Measurements from ENCODE around the gene EFNA4.

The EFNA4 gene

GRCh38 chr1:155017041-155017945 lies 46.2 kb upstream of the EFNA4 start (continued):
- TF ChIP-seq ZNF658 (tag by site-specific recombination; IDR thresholded peaks at IDR 0.05) (no peak), YY2 (tag by site-specific recombination; IDR thresholded peaks at IDR 0.05) (peak; percentile 82), ZNF707 (tag by site-specific recombination; IDR thresholded peaks at IDR 0.05) (no peak), HOXA7 (CRISPR knock-in tag; IDR thresholded peaks at IDR 0.05; ENCODE audit: borderline replicate concordance) (no peak), ZNF404 (tag by site-specific recombination; IDR thresholded peaks at IDR 0.05) (no peak), ZNF23 (tag by site-specific recombination; IDR thresholded peaks at IDR 0.05; ENCODE audit: borderline replicate concordance) (no peak), ZNF157 (tag by site-specific recombination; IDR thresholded peaks at IDR 0.05) (no peak), ZNF416 (tag by site-specific recombination; IDR thresholded peaks at IDR 0.05) (no peak), ZNF10 (tag by site-specific recombination; IDR thresholded peaks at IDR 0.05) (peak; percentile 54; the same call in 1 of the 2 replicates), ZNF24 (tag by site-specific recombination; IDR thresholded peaks at IDR 0.05) (peak; percentile 68), ZNF561 (tag by site-specific recombination; IDR thresholded peaks at IDR 0.05; ENCODE audit: borderline replicate concordance) (peak; percentile 93), ZNF843 (tag by site-specific recombination; IDR thresholded peaks at IDR 0.05) (peak; percentile 68; the same call in 1 of the 2 replicates), ZFP41 (tag by site-specific recombination; IDR thresholded peaks at IDR 0.05; ENCODE audit: borderline replicate concordance) (no peak), ZNF76 (tag by site-specific recombination; IDR thresholded peaks at IDR 0.05; ENCODE audit: borderline replicate concordance, low read depth) (peak; percentile 68; the same call in 1 of the 2 replicates), WT1 (tag by site-specific recombination; IDR thresholded peaks at IDR 0.05) (peak; percentile 97), REPIN1 (tag by site-specific recombination; IDR thresholded peaks at IDR 0.05; ENCODE audit: low read depth) (no peak; the same call in 1 of the 2 replicates), ZNF510 (tag by site-specific recombination; IDR thresholded peaks at IDR 0.05; ENCODE audit: insufficient replicate concordance) (no peak), ZBTB20 (tag by site-specific recombination; IDR thresholded peaks at IDR 0.05) (peak; percentile 96), ZBTB1 (tag by site-specific recombination; IDR thresholded peaks at IDR 0.05) (no peak), BCL11A (tag by site-specific recombination; IDR thresholded peaks at IDR 0.05; ENCODE audit: low read depth) (peak; percentile 95), ZNF169 (tag by site-specific recombination; IDR thresholded peaks at IDR 0.05) (no peak), ZSCAN23 (tag by site-specific recombination; IDR thresholded peaks at IDR 0.05) (0 out of 2 replicates have a peak, but pooled peaks have one; percentile 22), ZBTB7A (tag by site-specific recombination; IDR thresholded peaks at IDR 0.05; ENCODE audit: low read depth) (peak; percentile 95), ZBTB21 (tag by site-specific recombination; IDR thresholded peaks at IDR 0.05) (peak; percentile 32), ZNF692 (tag by site-specific recombination; IDR thresholded peaks at IDR 0.05) (peak; percentile 82), ZNF146 (tag by site-specific recombination; IDR thresholded peaks at IDR 0.05) (peak; percentile 13; the same call in 1 of the 2 replicates), KLF8 (tag by site-specific recombination; IDR thresholded peaks at IDR 0.05) (peak; percentile 97), ZNF2 (tag by site-specific recombination; IDR thresholded peaks at IDR 0.05) (peak; percentile 94), ZNF341 (tag by site-specific recombination; IDR thresholded peaks at IDR 0.05; ENCODE audit: low read depth) (peak; percentile 100), ZNF629 (tag by site-specific recombination; IDR thresholded peaks at IDR 0.05) (peak; percentile 85), KLF7 (tag by site-specific recombination; IDR thresholded peaks at IDR 0.05; ENCODE audit: borderline replicate concordance) (peak; percentile 98), ZSCAN30 (tag by site-specific recombination; IDR thresholded peaks at IDR 0.05) (peak; percentile 85), ZNF133 (tag by site-specific recombination; IDR thresholded peaks at IDR 0.05) (no peak), ZNF354C (tag by site-specific recombination; IDR thresholded peaks at IDR 0.05; ENCODE audit: borderline replicate concordance, low read depth) (no peak)
- TF ChIP-seq, protein P1, sequence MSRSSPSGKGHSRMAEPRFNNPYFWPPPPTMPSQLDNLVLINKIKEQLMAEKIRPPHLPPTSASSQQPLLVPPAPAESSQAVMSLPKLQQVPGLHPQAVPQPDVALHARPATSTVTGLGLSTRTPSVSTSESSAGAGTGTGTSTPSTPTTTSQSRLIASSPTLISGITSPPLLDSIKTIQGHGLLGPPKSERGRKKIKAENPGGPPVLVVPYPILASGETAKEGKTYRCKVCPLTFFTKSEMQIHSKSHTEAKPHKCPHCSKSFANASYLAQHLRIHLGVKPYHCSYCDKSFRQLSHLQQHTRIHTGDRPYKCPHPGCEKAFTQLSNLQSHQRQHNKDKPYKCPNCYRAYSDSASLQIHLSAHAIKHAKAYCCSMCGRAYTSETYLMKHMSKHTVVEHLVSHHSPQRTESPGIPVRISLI (tag by site-specific recombination; IDR thresholded peaks at IDR 0.05), result no peak
- TF ChIP-seq, protein P2, sequence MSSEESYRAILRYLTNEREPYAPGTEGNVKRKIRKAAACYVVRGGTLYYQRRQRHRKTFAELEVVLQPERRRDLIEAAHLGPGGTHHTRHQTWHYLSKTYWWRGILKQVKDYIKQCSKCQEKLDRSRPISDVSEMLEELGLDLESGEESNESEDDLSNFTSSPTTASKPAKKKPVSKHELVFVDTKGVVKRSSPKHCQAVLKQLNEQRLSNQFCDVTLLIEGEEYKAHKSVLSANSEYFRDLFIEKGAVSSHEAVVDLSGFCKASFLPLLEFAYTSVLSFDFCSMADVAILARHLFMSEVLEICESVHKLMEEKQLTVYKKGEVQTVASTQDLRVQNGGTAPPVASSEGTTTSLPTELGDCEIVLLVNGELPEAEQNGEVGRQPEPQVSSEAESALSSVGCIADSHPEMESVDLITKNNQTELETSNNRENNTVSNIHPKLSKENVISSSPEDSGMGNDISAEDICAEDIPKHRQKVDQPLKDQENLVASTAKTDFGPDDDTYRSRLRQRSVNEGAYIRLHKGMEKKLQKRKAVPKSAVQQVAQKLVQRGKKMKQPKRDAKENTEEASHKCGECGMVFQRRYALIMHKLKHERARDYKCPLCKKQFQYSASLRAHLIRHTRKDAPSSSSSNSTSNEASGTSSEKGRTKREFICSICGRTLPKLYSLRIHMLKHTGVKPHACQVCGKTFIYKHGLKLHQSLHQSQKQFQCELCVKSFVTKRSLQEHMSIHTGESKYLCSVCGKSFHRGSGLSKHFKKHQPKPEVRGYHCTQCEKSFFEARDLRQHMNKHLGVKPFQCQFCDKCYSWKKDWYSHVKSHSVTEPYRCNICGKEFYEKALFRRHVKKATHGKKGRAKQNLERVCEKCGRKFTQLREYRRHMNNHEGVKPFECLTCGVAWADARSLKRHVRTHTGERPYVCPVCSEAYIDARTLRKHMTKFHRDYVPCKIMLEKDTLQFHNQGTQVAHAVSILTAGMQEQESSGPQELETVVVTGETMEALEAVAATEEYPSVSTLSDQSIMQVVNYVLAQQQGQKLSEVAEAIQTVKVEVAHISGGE (tag by site-specific recombination; conservative IDR thresholded peaks at IDR 0.05; ENCODE audit: low read depth), result peak; percentile 47
